NCI-H345 treated with DMSO at 0.1 percent for 48 hours (cell line): Measurements from ENCODE around the gene TOGARAM2.

ENCODE experiments used
- DNase-seq: peaks from one replicate; lab custom pipeline; 2025; ENCODE audit not compliant: unreplicated experiment; lab: John Stamatoyannopoulos, UW

Gene TOGARAM2

GRCh38 chr2:29053223-29053622, 72.1 kb downstream of the TOGARAM2 start:
- DNase-seq: no peak

GRCh38 chr2:29053670-29054400, 72.7 kb downstream of the TOGARAM2 start:
- DNase-seq: no peak

GRCh38 chr2:29054430-29054829, 73.3 kb downstream of the TOGARAM2 start:
- DNase-seq: no peak

GRCh38 chr2:29055601-29056000, 74.5 kb downstream of the TOGARAM2 start:
- no peak for DNase-seq

GRCh38 chr2:29056452-29056851, 75.4 kb downstream of the TOGARAM2 start:
- no peak for DNase-seq

GRCh38 chr2:29057006-29057405, 75.9 kb downstream of the TOGARAM2 start:
- no peak for DNase-seq

GRCh38 chr2:29059624-29060023, 78.5 kb downstream of the TOGARAM2 start:
- DNase-seq: no peak

- no peak for DNase-seq
Measured at GRCh38 chr2:29060441-29060840, 79.3 kb downstream of the TOGARAM2 start.

GRCh38 chr2:29061176-29061575, 80.1 kb downstream of the TOGARAM2 start:
- DNase-seq: no peak

GRCh38 chr2:29061616-29062015, 80.5 kb downstream of the TOGARAM2 start:
- no peak for DNase-seq

- no peak for DNase-seq
Measured at GRCh38 chr2:29062371-29062770, 81.3 kb downstream of the TOGARAM2 start.

- no peak for DNase-seq
Measured at GRCh38 chr2:29063056-29063455, 82.0 kb downstream of the TOGARAM2 start.

- DNase-seq: no peak
Measured at GRCh38 chr2:29063646-29064345, 82.7 kb downstream of the TOGARAM2 start.

GRCh38 chr2:29064346-29064715, 83.2 kb downstream of the TOGARAM2 start:
- DNase-seq: no peak

- no peak for DNase-seq
Measured at GRCh38 chr2:29064746-29065067, 83.6 kb downstream of the TOGARAM2 start.

GRCh38 chr2:29065068-29065811, 84.1 kb downstream of the TOGARAM2 start:
- no peak for DNase-seq

GRCh38 chr2:29066271-29066860, 85.3 kb downstream of the TOGARAM2 start:
- DNase-seq: no peak

GRCh38 chr2:29066997-29067605, 86.0 kb downstream of the TOGARAM2 start:
- DNase-seq: no peak

- DNase-seq: no peak
Measured at GRCh38 chr2:29068513-29068912, 87.4 kb downstream of the TOGARAM2 start.

GRCh38 chr2:29070526-29070925, 89.4 kb downstream of the TOGARAM2 start:
- DNase-seq: no peak
